PC-3 (cell line): ENCODE measurements around the gene SNX9. TPM values are rescaled to one million over a fixed set of nuclear protein-coding genes. Genes with fewer than 3 reads are reported as not detected.
"Not testable (repeated sequence)": the region's sequence is repeated elsewhere in the genome, so short reads cannot be mapped to it uniquely, and the experiment has no call there.

Source experiments
- ATAC-seq: fragments of 200-7000 bp; cut with Tn5 transposase; 2 replicates; pipeline ENCODE4 v1.9.1; 2020; ENCODE audit warnings: mild to moderate bottlenecking, moderate library complexity
- BruUV-seq: library from RNA; stranded (reverse); fragments of 400-500 nt; replicated peaks from 2 replicates; lab custom pipeline; 2021; lab: Mats Ljungman, UMichigan
- CTCF ChIA-PET: fragments of 300-600 bp; sonication (Branson Sonifier 250); formaldehyde crosslinking; loops from one replicate; lab custom pipeline; 2022; ENCODE audit warnings: antibody characterized with exemption; lab: Charles Lee
- POLR2A ChIA-PET: fragments of 300-600 bp; sonication (Branson Sonifier 250); formaldehyde crosslinking; loops from one replicate; lab custom pipeline; 2022; ENCODE audit warnings: antibody characterized with exemption; ENCODE audit not compliant: unreplicated experiment; lab: Charles Lee
- DNase-seq: peaks from one replicate; pipeline ENCODE4 v3.0.0-alpha.2; 2015
- H2AFZ ChIP-seq: fragments of 300-600 bp; sonication (generic); 2 replicates; pipeline ENCODE4 v1.6.0; 2016; ENCODE audit warnings: antibody characterized with exemption, low read length
- H3F3A ChIP-seq: fragments of 300-600 bp; sonication (generic); one replicate; pipeline ENCODE4 v1.6.0; 2017; ENCODE audit warnings: antibody characterized with exemption, low read length, control low read depth, mild to moderate bottlenecking; ENCODE audit not compliant: unreplicated experiment
- H3K27ac ChIP-seq: fragments of 300-600 bp; sonication (generic); 2 replicates; pipeline ENCODE4 v1.5.1; 2016; ENCODE audit warnings: mild to moderate bottlenecking, low read length
- H3K27me3 ChIP-seq: fragments of 300-600 bp; sonication (generic); 2 replicates; pipeline ENCODE4 v1.6.1; 2016; ENCODE audit warnings: low read length, mixed read lengths
- H3K36me3 ChIP-seq: fragments of 300-600 bp; sonication (generic); 2 replicates; pipeline ENCODE4 v1.6.1; 2016; ENCODE audit warnings: low read depth, mixed run types, low read length, mixed read lengths
- H3K4me1 ChIP-seq: fragments of 300-600 bp; sonication (generic); 2 replicates; pipeline ENCODE4 v1.5.1; 2016; ENCODE audit warnings: low read length; ENCODE audit not compliant: insufficient read depth
- H3K4me2 ChIP-seq: fragments of 300-600 bp; sonication (generic); 2 replicates; pipeline ENCODE4 v1.6.0; 2016; ENCODE audit warnings: low read length
- H3K4me3 ChIP-seq: fragments of 300-600 bp; sonication (generic); 2 replicates; pipeline ENCODE4 v1.5.1; 2016; ENCODE audit warnings: mild to moderate bottlenecking, low read length, mixed read lengths
- H3K79me2 ChIP-seq: fragments of 300-600 bp; sonication (generic); 2 replicates; pipeline ENCODE4 v1.6.1; 2017; ENCODE audit warnings: low read length, mixed read lengths
- H3K9ac ChIP-seq: fragments of 300-600 bp; sonication (generic); 2 replicates; pipeline ENCODE4 v1.6.0; 2016; ENCODE audit warnings: mild to moderate bottlenecking, low read length
- H3K9me2 ChIP-seq: fragments of 300-600 bp; sonication (generic); replicated peaks from 2 replicates; pipeline ENCODE4 v1.6.1; 2016; ENCODE audit warnings: mixed run types, low read length, mixed read lengths
- H3K9me3 ChIP-seq: fragments of 300-600 bp; sonication (generic); 2 replicates; pipeline ENCODE4 v1.6.1; 2016; ENCODE audit warnings: low read length, mixed read lengths
- H4K20me1 ChIP-seq: fragments of 300-600 bp; sonication (generic); 2 replicates; pipeline ENCODE4 v1.6.1; 2016; ENCODE audit warnings: low read length, mixed read lengths
- EZH2 ChIP-seq: fragments of 300-600 bp; sonication (generic); IDR thresholded peaks from one replicate; pipeline ENCODE4 v1.6.1; 2017; ENCODE audit warnings: antibody characterized with exemption, mild to moderate bottlenecking, low read length; ENCODE audit not compliant: unreplicated experiment
- EZH2phosphoT487 ChIP-seq: fragments of 300-600 bp; sonication (generic); IDR thresholded peaks from 2 replicates; pipeline ENCODE4 v1.6.1; 2018; ENCODE audit warnings: mild to moderate bottlenecking, antibody characterized with exemption, low read length, borderline replicate concordance
- intact Hi-C: fragments of 100-400 bp; cut with micrococcal nuclease; formaldehyde crosslinking; loops from 2 replicates; pipeline ENCODE4 v1.9.0; 2023
- total RNA-seq: library from RNA; depleted of rRNA; stranded (reverse); fragments of >200 nt; gene quantifications from 2 replicates; pipeline ENCODE4 v1.2.3, GENCODE V29; 2014
- TF ChIP-seq, protein P1 (sequence below): fragments of 300-600 bp; sonication (generic); conservative IDR thresholded peaks from 2 replicates; pipeline ENCODE4 v1.5.1; 2017; ENCODE audit warnings: antibody characterized with exemption, low read depth, mild to moderate bottlenecking, low read length

The SNX9 gene
- total RNA-seq, 1 experiment from 2014 or later = 18.0 TPM

- Histone ChIP-seq H2AFZ (no peak overlapping the region), H3K9me2 (no peaks in the 10 kb centered on the region), H3K4me3 (no peak overlapping the region), H4K20me1 (no peaks in the 10 kb centered on the region), H3K4me2 (no peak overlapping the region), H3K79me2 (no peaks in the 10 kb centered on the region), H3F3A (no peaks in the 10 kb centered on the region), H3K9ac (no peak overlapping the region), H3K27me3 (no peaks in the 10 kb centered on the region), H3K4me1 (peaks cover 2% of the 10 kb centered on the region), H3K9me3 (no peaks in the 10 kb centered on the region), H3K36me3 (no peaks in the 10 kb centered on the region), H3K27ac (no peak overlapping the region)
- CTCF ChIA-PET = no interaction called here
- TF ChIP-seq EZH2 = no peak
- TF ChIP-seq, protein P1, sequence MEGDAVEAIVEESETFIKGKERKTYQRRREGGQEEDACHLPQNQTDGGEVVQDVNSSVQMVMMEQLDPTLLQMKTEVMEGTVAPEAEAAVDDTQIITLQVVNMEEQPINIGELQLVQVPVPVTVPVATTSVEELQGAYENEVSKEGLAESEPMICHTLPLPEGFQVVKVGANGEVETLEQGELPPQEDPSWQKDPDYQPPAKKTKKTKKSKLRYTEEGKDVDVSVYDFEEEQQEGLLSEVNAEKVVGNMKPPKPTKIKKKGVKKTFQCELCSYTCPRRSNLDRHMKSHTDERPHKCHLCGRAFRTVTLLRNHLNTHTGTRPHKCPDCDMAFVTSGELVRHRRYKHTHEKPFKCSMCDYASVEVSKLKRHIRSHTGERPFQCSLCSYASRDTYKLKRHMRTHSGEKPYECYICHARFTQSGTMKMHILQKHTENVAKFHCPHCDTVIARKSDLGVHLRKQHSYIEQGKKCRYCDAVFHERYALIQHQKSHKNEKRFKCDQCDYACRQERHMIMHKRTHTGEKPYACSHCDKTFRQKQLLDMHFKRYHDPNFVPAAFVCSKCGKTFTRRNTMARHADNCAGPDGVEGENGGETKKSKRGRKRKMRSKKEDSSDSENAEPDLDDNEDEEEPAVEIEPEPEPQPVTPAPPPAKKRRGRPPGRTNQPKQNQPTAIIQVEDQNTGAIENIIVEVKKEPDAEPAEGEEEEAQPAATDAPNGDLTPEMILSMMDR = no peak
- no peak for TF ChIP-seq EZH2phosphoT487
- no peak for ATAC-seq
- BruUV-seq = no TSS peak
- POLR2A ChIA-PET = no interaction called here
- no peak for DNase-seq
- intact Hi-C loops = no loop called here
Measured at GRCh38 chr6:157795841-157796240, 27.2 kb upstream of the SNX9 start.

GRCh38 chr6:157798851-157799250 lies 24.2 kb upstream of the SNX9 start:
- Histone ChIP-seq H3K4me2 (no peak overlapping the region), H3K9me2 (no peaks in the 10 kb centered on the region), H4K20me1 (no peaks in the 10 kb centered on the region), H3K27me3 (no peaks in the 10 kb centered on the region), H3K79me2 (no peaks in the 10 kb centered on the region), H3F3A (no peaks in the 10 kb centered on the region), H2AFZ (no peak overlapping the region), H3K9ac (no peak overlapping the region), H3K4me1 (peaks cover 5% of the 10 kb centered on the region), H3K36me3 (no peaks in the 10 kb centered on the region), H3K4me3 (no peak overlapping the region), H3K9me3 (no peaks in the 10 kb centered on the region), H3K27ac (no peak overlapping the region)
- TF ChIP-seq EZH2 (no peak), EZH2phosphoT487 (no peak)
- TF ChIP-seq, protein P1 = no peak
- ChIA-PET POLR2A (no interaction called here), CTCF (no interaction called here)
- no peak for DNase-seq
- intact Hi-C loops = no loop called here
- ATAC-seq = no peak
- BruUV-seq = no TSS peak

DNA sequence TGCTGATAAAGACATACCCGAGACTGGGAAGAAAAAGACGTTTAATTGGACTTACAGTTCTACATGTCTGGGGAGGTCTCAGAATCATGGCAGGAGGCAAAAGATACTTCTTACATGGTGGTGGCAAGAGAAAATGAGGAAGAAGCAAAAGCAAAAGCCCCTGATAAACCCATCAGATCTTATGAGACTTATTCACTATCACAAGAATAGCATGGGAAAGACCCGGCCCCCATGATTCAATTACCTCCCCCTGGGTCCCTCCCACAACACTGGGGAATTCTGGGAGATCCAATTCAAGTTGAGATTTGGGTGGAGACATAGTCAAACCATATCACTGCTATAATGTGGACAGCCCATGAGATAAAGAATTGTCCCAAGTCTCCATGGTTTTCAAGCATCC lies 23.5 kb upstream of the SNX9 start:
- BruUV-seq, H3K27ac ChIP-seq, H4K20me1 ChIP-seq, POLR2A ChIA-PET, H2AFZ ChIP-seq, H3K4me2 ChIP-seq, H3K9me3 ChIP-seq, DNase-seq, ATAC-seq, H3K36me3 ChIP-seq, H3K4me1 ChIP-seq, H3F3A ChIP-seq, H3K27me3 ChIP-seq, H3K9ac ChIP-seq, CTCF ChIA-PET, H3K79me2 ChIP-seq, intact Hi-C loops, H3K4me3 ChIP-seq, H3K9me2 ChIP-seq: not testable (repeated sequence)
